ENCODE measurements around the gene RECQL5. TPM values are rescaled to one million over a fixed set of nuclear protein-coding genes. Genes with fewer than 3 reads are reported as not detected.

Gene RECQL5
- polyA plus RNA-seq, 1 donor (not counting 4 experiments of a cell fraction or from before 2014, with no cell fraction given) = 11.9 TPM

GRCh38 chr17:75703191-75703590 lies 36.2 kb upstream of the RECQL5 start:
- Histone ChIP-seq H3K27ac (ENCODE audit: control insufficient read depth, insufficient read depth, low read length) (no peak overlapping the region), H3K4me1 (ENCODE audit: control insufficient read depth, extremely low read depth, insufficient read depth, low read length) (peaks cover 61% of the 10 kb centered on the region), H3K9ac (ENCODE audit: control insufficient read depth, extremely low read depth, insufficient read depth, low read length) (no peak overlapping the region), H4K20me1 (ENCODE audit: control insufficient read depth, extremely low read depth, insufficient read depth, low read length) (no peaks in the 10 kb centered on the region), H3K9me3 (ENCODE audit: control insufficient read depth, low read depth, low read length) (no peaks in the 10 kb centered on the region), H3K4me3 (ENCODE audit: control insufficient read depth in 2 of 3, extremely low read depth in 1 of 3, insufficient read depth in 2 of 3, low read depth in 1 of 3, low read length in 3 of 3) (no peak overlapping the region), H3K79me2 (ENCODE audit: control insufficient read depth, insufficient read depth, low read length) (peaks cover 8% of the 10 kb centered on the region), H2AFZ (ENCODE audit: control insufficient read depth, low read length) (no peak overlapping the region), H3K4me2 (ENCODE audit: control insufficient read depth, extremely low read depth, insufficient read depth, low read depth, low read length) (no peak overlapping the region), H3K27me3 (ENCODE audit: control insufficient read depth, extremely low read depth, insufficient read depth, low read length) (no peaks in the 10 kb centered on the region), H3K36me3 (ENCODE audit: control insufficient read depth in 2 of 2, extremely low read depth in 1 of 2, insufficient read depth in 2 of 2, low read length in 2 of 2) (peaks cover 45 to 70% of the 10 kb centered on the region in 2 experiments), H3K9me1 (ENCODE audit: control insufficient read depth, extremely low read depth, insufficient read depth, low read length) (peaks cover 2% of the 10 kb centered on the region)
- FAIRE-seq = no peak
- TF ChIP-seq CTCF (optimal IDR thresholded peaks at IDR 0.05 in 1 of 3, IDR thresholded peaks at IDR 0.05 in 1 of 3, conservative IDR thresholded peaks at IDR 0.05 in 1 of 3; ENCODE audit: extremely low read depth in 1 of 3, insufficient read depth in 2 of 3, low read length in 3 of 3) = no peak
- TF ChIP-seq EZH2 (IDR thresholded peaks at IDR 0.05; ENCODE audit: low read length) = no peak
- no peak for DNase-seq (ENCODE audit: low read depth, low spot score)
- dilution Hi-C loops (cut with MboI; ENCODE audit: extremely low pct_ligation_motif_present, low sequenced_read_pairs) = no loop called here

- Histone ChIP-seq H3K27me3 (ENCODE audit: control insufficient read depth, extremely low read depth, insufficient read depth, low read length) (no peaks in the 10 kb centered on the region), H3K9ac (ENCODE audit: control insufficient read depth, extremely low read depth, insufficient read depth, low read length) (peak overlapping the region; percentile 48), H3K9me3 (ENCODE audit: control insufficient read depth, low read depth, low read length) (no peaks in the 10 kb centered on the region), H3K4me1 (ENCODE audit: control insufficient read depth, extremely low read depth, insufficient read depth, low read length) (peaks cover 65% of the 10 kb centered on the region), H3K27ac (ENCODE audit: control insufficient read depth, insufficient read depth, low read length) (peak overlapping the region; percentile 76), H2AFZ (ENCODE audit: control insufficient read depth, low read length) (no peak overlapping the region), H4K20me1 (ENCODE audit: control insufficient read depth, extremely low read depth, insufficient read depth, low read length) (no peaks in the 10 kb centered on the region), H3K36me3 (ENCODE audit: control insufficient read depth in 2 of 2, extremely low read depth in 1 of 2, insufficient read depth in 2 of 2, low read length in 2 of 2) (peaks cover 35 to 70% of the 10 kb centered on the region in 2 experiments), H3K9me1 (ENCODE audit: control insufficient read depth, extremely low read depth, insufficient read depth, low read length) (no peaks in the 10 kb centered on the region), H3K4me3 (ENCODE audit: control insufficient read depth in 2 of 3, extremely low read depth in 1 of 3, insufficient read depth in 2 of 3, low read depth in 1 of 3, low read length in 3 of 3) (no peak overlapping the region), H3K79me2 (ENCODE audit: control insufficient read depth, insufficient read depth, low read length) (peaks cover 12% of the 10 kb centered on the region), H3K4me2 (ENCODE audit: control insufficient read depth, extremely low read depth, insufficient read depth, low read depth, low read length) (peak overlapping the region; percentile 58)
- TF ChIP-seq EZH2 (IDR thresholded peaks at IDR 0.05; ENCODE audit: low read length) (no peak), CTCF (optimal IDR thresholded peaks at IDR 0.05 in 1 of 3, IDR thresholded peaks at IDR 0.05 in 1 of 3, conservative IDR thresholded peaks at IDR 0.05 in 1 of 3; ENCODE audit: extremely low read depth in 1 of 3, insufficient read depth in 2 of 3, low read length in 3 of 3) (no peak)
- dilution Hi-C loops (cut with MboI; ENCODE audit: extremely low pct_ligation_motif_present, low sequenced_read_pairs) = no loop called here
- FAIRE-seq (no peak), DNase-seq (ENCODE audit: low read depth, low spot score) (no peak)
Measured at GRCh38 chr17:75701288-75701687, 34.3 kb upstream of the RECQL5 start.
